Mammary epithelial cell (primary cell): ENCODE results near the gene SRGAP1.

Source experiments
- CTCF ChIP-seq, 2 donors: IDR thresholded peaks in 1 of 2; conservative IDR thresholded peaks in 1 of 2; 2 replicates each; pipeline ENCODE4 v1.5.1; 2011 to 2012; ENCODE audit warnings: inconsistent platforms in 2 of 2, low read length in 2 of 2, mild to moderate bottlenecking in 2 of 2, control low read depth in 1 of 2, low read depth in 1 of 2; ENCODE audit not compliant: insufficient read depth in 1 of 2; ENCODE audit errors: extremely low read depth in 1 of 2
- EZH2 ChIP-seq: IDR thresholded peaks from 2 replicates; pipeline ENCODE4 v1.6.1; 2012; ENCODE audit warnings: low read length, inconsistent platforms, borderline replicate concordance

- TF ChIP-seq CTCF (conservative IDR thresholded peaks at IDR 0.05 in 1 of 2, IDR thresholded peaks at IDR 0.05 in 1 of 2; ENCODE audit: extremely low read depth in 1 of 2, insufficient read depth in 1 of 2, low read depth in 1 of 2, low read length in 2 of 2) (no peak), EZH2 (no peak)
Observed at GRCh38 chr12:63841011-63841410, 3.5 kb upstream of the SRGAP1 start.
